ENCODE data around the gene R3HCC1L.

DNA sequence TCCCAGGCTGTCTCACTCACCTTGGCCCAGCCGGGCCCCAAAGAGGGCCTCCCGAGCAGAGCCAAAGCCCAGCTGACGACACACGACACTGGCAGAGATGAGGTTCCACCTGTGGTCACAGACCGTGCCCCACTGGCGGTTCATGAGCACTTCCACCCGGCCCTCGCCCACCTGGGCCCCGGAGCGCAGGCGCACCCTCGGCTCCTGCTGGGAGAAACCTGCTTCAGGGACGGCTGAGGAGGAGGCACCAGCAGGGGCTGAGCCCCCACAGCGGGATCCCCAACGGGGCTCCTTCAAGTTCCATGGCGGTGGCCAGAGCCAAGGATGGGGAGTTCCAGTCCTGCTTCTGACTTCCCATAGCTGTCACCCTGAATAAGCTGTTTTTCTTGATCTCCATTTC is 123.5 kb downstream of the R3HCC1L start:
- TF ChIP-seq TRIM24 (IDR thresholded peaks at IDR 0.05) (no peak), EP300 (IDR thresholded peaks at IDR 0.05; ENCODE audit: low read length) (no peak), JUN (IDR thresholded peaks at IDR 0.05; ENCODE audit: borderline replicate concordance, low read depth, low read length) (no peak), JUN (CRISPR knock-in tag; IDR thresholded peaks at IDR 0.05; ENCODE audit: borderline replicate concordance) (no peak)
- TF ChIP-seq, protein P1, sequence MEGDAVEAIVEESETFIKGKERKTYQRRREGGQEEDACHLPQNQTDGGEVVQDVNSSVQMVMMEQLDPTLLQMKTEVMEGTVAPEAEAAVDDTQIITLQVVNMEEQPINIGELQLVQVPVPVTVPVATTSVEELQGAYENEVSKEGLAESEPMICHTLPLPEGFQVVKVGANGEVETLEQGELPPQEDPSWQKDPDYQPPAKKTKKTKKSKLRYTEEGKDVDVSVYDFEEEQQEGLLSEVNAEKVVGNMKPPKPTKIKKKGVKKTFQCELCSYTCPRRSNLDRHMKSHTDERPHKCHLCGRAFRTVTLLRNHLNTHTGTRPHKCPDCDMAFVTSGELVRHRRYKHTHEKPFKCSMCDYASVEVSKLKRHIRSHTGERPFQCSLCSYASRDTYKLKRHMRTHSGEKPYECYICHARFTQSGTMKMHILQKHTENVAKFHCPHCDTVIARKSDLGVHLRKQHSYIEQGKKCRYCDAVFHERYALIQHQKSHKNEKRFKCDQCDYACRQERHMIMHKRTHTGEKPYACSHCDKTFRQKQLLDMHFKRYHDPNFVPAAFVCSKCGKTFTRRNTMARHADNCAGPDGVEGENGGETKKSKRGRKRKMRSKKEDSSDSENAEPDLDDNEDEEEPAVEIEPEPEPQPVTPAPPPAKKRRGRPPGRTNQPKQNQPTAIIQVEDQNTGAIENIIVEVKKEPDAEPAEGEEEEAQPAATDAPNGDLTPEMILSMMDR (IDR thresholded peaks at IDR 0.05 in 2 of 3, conservative IDR thresholded peaks at IDR 0.05 in 1 of 3; ENCODE audit: insufficient read depth in 2 of 3, low read depth in 1 of 3, low read length in 3 of 3) = no peak
